Right atrium auricular region (tissue), 2 donors: ENCODE measurements around the gene CRYBB1. TPM values are rescaled to one million over a fixed set of nuclear protein-coding genes. Genes with fewer than 3 reads are reported as not detected.
A peak's percentile ranks its signal among the peaks of the same experiment; 100 is the strongest.

Experiments
- DNase-seq: peaks from one replicate; pipeline ENCODE4 v3.0.0-alpha.2; 2019; ENCODE audit warnings: low spot score
- H3K27ac ChIP-seq, 2 donors: fragments of 200-600 bp; sonication (generic); 1 replicate in 1 of 2; 2 replicates in 1 of 2; pipeline ENCODE4 v1.5.1; 2016 to 2019
- H3K27me3 ChIP-seq, 2 donors: fragments of 200-600 bp; sonication (generic); one replicate each; pipeline versions ENCODE4 v1.5.1 to v1.6.0; 2017 to 2019
- H3K36me3 ChIP-seq: fragments of 200-600 bp; sonication (generic); one replicate; pipeline ENCODE4 v1.5.1; 2016
- H3K4me1 ChIP-seq, 2 donors: fragments of 200-600 bp; sonication (generic); one replicate each; pipeline versions ENCODE4 v1.5.1 to v1.6.0; 2017 to 2019
- H3K4me3 ChIP-seq, 2 donors: fragments of 200-600 bp; sonication (generic); 1 replicate in 1 of 2; 2 replicates in 1 of 2; pipeline ENCODE4 v1.5.1; 2017 to 2019; ENCODE audit warnings: mild to moderate bottlenecking in 1 of 2, moderate library complexity in 1 of 2
- H3K9me3 ChIP-seq, 2 donors: fragments of 200-600 bp; sonication (generic); one replicate each; pipeline ENCODE4 v1.5.1; 2019
- CTCF ChIP-seq, 2 donors: fragments of 200-600 bp; sonication (generic); IDR thresholded peaks; one replicate each; pipeline ENCODE4 v1.5.1; 2019; ENCODE audit warnings: antibody characterized with exemption in 2 of 2
- total RNA-seq, 2 donors: library from RNA; depleted of rRNA; stranded (reverse); fragments of >200 nt; gene quantifications; one replicate each; pipeline ENCODE4 v1.1.0, GENCODE V29; 2016

CRYBB1 gene
- total RNA-seq, 2 donors from 2014 or later: 0.79 to 1.7 TPM

- Histone ChIP-seq H3K4me1 (peaks cover 0 to 40% of the 10 kb centered on the region in 2 donors), H3K9me3 (no peaks in the 10 kb centered on the region), H3K36me3 (peaks cover 12% of the 10 kb centered on the region), H3K27ac (no peak overlapping the region), H3K4me3 (no peak overlapping the region), H3K27me3 (no peaks in the 10 kb centered on the region)
- no peak for DNase-seq
- TF ChIP-seq CTCF (IDR thresholded peaks at IDR 0.05): no peak
Measured at GRCh38 chr22:26580240-26580962, 37.4 kb downstream of the CRYBB1 start.

GRCh38 chr22:26579331-26579886, 38.4 kb downstream of the CRYBB1 start:
- H3K4me1 ChIP-seq: peaks cover 0 to 33% of the 10 kb centered on the region in 2 donors
- no peak for TF ChIP-seq CTCF (IDR thresholded peaks at IDR 0.05)
- peaks cover 12% of the 10 kb centered on the region for H3K36me3 ChIP-seq
- H3K9me3 ChIP-seq: no peaks in the 10 kb centered on the region
- no peaks in the 10 kb centered on the region for H3K27me3 ChIP-seq
- no peak for DNase-seq
- H3K4me3 ChIP-seq: no peak overlapping the region
- no peak overlapping the region for H3K27ac ChIP-seq

- no peaks in the 10 kb centered on the region for H3K27me3 ChIP-seq
- no peaks in the 10 kb centered on the region for H3K9me3 ChIP-seq
- H3K4me1 ChIP-seq: peaks cover 0 to 47% of the 10 kb centered on the region in 2 donors
- H3K4me3 ChIP-seq: no peak overlapping the region
- DNase-seq: no peak
- TF ChIP-seq CTCF (IDR thresholded peaks at IDR 0.05): no peak
- H3K27ac ChIP-seq: no peak overlapping the region
- H3K36me3 ChIP-seq: peaks cover 4% of the 10 kb centered on the region
Measured at GRCh38 chr22:26577081-26577480, 40.7 kb downstream of the CRYBB1 start.

GRCh38 chr22:26576026-26576680, 41.7 kb downstream of the CRYBB1 start:
- Histone ChIP-seq H3K9me3 (no peaks in the 10 kb centered on the region), H3K36me3 (no peaks in the 10 kb centered on the region), H3K27me3 (no peaks in the 10 kb centered on the region), H3K4me1 (peaks cover 0 to 45% of the 10 kb centered on the region in 2 donors), H3K4me3 (no peak overlapping the region), H3K27ac (no peak overlapping the region)
- no peak for TF ChIP-seq CTCF (IDR thresholded peaks at IDR 0.05)
- DNase-seq: no peak

- H3K4me3 ChIP-seq: no peak overlapping the region
- H3K4me1 ChIP-seq: peaks cover 0 to 48% of the 10 kb centered on the region in 2 donors
- H3K27ac ChIP-seq: peak overlapping the region; percentile 3 to 31
- DNase-seq: no peak
- H3K9me3 ChIP-seq: no peaks in the 10 kb centered on the region
- TF ChIP-seq CTCF (IDR thresholded peaks at IDR 0.05): no peak
- H3K27me3 ChIP-seq: no peaks in the 10 kb centered on the region
- no peaks in the 10 kb centered on the region for H3K36me3 ChIP-seq
Measured at GRCh38 chr22:26574001-26574723, 43.7 kb downstream of the CRYBB1 start.
